ENCODE measurements around the gene TBL1Y.
"Not testable (repeated sequence)": the region's sequence is repeated elsewhere in the genome, so short reads cannot be mapped to it uniquely, and the experiment has no call there.

TBL1Y gene

DNA sequence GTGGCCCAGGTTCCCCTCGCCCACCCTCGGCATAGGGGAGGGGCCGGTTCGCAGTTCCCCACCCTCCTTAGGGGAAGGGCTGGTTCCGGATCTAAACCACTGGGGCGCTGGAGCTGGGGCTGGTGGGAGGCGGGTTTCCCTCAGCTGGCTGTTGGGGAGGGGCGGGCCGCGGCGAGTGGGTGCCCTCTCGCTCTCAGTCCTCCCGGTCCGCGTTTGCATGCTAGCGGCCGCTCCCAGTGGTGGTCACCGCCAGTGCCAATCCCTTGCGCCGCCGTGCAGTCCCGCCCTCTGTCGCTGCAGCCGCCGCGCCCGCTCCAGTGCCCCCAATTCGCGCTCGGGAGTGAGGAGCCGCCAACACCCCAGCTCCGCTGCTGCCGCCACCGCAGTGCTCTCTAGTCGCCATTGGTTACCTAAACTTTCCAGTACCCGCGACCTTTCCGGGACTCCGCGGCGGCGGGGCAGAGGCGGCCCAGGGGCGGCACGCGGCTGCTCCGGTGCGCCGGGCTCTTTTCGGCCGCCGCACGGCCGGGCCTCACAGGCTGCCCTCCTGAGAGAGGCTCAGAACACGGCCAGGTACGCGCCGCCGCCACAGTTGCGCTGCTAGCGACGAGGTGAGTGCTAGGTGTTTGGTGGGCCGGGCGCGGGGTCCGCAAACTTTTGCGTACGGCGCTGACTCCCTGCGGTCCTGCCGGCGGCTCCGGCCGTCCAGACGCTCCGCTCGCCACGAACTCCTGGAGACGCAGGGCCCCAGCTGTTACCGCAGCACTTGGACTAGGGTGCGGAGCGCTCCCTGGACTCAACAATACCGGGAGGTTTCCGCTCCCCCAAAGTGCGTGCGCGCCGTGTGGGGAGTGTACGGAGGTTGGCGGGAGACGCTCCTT lies at the start of gene TBL1Y:
TSS of gene TBL1Y (plus strand) at position 326 of the 881 bp plus-strand sequence. CDS start 114,388 bp downstream, outside the sequence.
- DNase-seq (ENCODE audit: low spot score) = no peak

DNA sequence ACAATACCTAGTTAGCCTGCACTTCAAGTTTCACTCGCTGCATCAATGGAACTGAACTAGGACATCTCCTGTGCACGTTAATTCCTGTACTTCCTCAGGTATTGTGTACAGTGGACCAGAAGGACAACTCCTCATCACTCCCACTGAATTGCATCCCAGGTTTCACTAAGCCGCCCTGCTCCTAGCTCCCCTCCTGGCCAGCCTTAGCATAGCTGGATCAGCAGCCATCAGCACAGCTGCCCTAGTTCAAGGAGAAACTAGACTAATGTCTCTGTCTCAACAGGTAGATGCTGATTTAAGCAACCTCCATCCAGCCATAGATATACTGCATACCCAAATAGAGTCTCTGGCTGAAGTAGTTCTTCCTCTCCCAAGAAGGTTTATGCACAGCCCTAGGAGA lies 16.0 kb upstream of the TBL1Y start:
- no peak for DNase-seq (ENCODE audit: low spot score)

DNA sequence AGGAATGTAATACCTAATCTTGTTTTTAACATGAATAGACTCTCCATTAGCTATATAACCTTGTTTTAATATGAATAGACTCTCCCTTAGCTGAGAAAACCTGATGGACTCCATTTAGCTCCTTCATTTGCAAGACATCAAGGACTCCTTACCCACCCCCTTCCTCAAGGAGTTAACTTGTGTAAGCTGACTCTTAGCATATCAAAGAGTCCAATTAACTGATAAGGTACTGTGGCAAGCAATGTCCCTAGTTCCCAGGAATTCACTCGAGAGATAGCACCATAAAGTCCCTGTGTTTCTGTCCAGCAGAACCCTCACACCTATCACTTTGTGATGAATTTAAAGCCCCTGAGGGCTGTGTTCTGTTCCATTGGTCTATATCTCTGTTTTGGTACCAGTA lies 15.3 kb upstream of the TBL1Y start:
- DNase-seq (ENCODE audit: low spot score) = no peak

DNA sequence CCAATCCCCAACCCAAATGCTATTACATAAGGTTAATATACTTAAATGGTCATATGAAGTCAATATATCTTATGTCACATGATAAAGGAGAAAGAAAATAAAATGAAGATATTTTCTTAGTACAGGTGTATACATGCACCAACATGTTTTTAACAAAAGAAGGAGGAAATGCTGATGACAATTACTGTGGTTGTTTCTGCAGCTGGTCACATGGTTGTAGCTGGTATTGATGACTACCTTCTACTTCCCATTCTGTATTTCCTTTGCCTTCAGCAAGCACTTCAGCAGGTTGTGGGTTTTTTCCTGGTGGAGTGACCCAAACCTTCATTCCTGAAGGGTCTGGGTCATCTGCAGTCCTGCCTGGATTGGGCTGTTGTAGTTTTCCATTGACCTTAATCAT lies 8.4 kb upstream of the TBL1Y start:
- DNase-seq (ENCODE audit: low spot score) = not testable (repeated sequence)

DNA sequence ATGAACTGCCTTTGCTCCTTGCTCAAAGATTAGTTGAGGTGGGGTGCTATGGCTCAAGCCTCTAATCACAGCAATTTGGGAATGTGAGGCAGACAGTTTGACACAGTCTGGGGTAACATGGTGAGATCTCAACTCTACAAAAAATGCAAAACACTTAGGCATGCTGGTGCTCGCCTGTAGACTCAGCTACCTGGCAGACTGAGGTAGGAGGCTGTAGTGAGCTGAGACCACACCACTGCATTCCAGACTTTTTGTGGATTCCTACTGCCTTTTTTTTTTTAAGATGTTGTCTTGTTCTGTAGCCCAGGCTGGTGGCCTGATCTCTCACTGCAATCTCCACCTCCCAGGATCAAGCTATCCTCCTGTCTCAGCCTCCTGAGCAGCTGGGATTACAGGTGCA lies 2.9 kb upstream of the TBL1Y start:
- DNase-seq (ENCODE audit: low spot score) = no peak

DNA sequence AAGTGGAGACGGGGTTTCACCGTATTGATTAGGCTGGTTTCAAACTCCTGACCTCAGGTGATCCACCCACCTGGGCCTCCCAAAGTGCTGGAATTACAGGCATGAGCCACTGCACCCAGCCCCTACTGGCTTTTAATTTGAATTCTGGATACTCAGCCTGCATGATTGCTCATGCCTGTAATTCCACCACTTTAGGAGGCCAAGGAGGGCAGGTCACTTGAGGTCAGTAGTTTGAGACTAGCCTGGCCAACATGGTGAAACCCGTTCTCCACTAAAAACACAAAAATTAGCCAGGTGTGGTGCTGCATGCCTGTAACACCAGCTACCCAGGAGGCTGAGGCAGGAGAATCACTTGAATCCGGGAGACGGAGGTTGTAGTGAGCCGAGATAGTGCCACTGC lies 2.5 kb upstream of the TBL1Y start:
- DNase-seq (ENCODE audit: low spot score) = not testable (repeated sequence)

DNA sequence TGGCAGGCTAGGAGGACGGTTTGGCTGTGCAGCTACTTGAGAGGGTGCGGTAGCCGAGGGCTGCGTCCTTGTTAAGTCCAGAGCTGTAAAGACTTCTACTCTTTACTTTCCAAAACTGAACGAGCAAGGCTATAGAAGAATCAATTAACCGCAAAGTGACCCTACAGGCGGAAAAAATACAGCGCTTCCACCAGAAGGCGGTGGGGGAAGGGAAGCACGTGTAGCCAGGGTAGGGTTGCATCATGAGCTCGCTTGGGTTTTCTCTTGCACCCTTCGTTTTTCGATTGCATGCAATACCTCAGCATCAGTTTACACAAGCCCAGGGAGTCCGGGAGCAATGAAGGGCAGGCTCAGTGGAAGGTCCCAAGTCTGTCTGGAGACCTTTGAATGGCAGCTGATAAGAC lies 1.4 kb upstream of the TBL1Y start:
- no peak for DNase-seq (ENCODE audit: low spot score)

DNA sequence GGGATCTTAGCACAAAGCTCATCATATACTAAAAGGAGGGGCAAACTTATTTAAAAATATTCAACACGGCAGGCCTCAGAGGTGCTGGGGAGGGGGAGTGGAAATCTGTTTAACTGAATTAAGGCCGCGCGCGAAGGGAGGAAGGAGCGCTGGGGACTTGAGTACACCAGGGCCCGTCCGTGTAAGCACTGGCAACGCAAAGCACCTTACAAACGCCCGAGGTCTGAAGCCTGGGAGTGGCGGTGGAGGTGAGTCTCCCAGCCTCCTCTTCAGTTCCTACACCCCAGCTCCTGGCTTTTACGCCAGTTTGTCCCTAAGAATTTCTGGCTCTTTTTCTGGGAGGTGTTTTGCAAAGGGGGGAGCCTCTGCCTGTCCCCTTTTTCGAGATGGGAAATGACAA lies 641 bp upstream of the TBL1Y start:
- no peak for DNase-seq (ENCODE audit: low spot score)

DNA sequence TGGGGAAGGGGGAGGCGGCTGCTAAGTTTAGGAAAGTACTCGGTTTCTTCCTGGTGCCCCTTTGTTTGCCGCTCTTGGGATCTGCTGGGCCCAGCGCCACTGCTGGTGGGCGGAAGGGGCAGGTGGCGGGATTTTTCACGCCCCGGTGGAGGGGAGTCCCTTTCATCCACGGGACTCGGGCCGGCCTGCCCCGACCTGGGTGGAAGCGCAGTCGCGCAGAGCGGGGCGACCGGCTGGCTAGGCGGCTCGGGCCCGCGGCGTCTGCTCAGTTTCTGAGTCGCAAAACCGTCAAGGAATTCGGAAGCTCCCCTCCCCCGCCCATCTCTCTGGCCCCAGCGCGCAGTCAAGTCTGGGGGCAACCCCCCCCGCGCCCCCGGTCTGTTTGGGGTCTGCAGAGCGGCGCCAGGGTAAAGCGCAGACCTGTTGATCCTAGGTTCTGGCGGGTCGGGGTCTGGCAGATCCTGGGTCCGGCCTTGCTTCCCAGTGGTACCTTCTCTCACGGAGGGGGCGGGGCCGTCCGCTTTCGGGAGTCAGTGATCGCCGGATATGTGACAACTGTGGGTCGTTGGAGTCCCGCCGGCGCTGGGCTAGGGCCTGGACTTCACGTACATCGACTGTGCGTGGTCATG lies 870 bp downstream of the TBL1Y start, which contains the start of gene AMELY:
TSS of gene AMELY (minus strand) at position 500 of the 629 bp plus-strand sequence. CDS start 39,144 bp downstream, outside the sequence.
- DNase-seq (ENCODE audit: low spot score) = no peak

DNA sequence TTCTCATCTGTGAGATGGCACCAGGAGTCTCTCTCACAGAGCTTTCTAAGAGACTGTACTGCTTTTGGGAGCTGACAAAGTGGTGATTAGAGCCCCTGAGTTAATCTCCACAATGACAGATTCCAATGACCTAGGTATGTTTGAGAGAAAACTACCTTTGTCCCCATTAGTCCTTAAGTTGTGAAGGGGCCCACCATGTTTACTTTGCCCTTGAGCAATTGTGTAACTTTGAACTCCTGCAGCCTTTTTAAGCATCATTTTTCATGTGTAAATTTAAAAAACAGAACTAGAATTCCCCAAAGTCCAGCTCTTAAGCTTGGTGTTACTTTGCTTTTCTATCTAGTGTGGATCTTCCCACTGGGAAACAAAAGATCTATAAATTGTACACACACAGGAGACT lies 2.9 kb downstream of the TBL1Y start:
- DNase-seq (ENCODE audit: low spot score) = no peak

DNA sequence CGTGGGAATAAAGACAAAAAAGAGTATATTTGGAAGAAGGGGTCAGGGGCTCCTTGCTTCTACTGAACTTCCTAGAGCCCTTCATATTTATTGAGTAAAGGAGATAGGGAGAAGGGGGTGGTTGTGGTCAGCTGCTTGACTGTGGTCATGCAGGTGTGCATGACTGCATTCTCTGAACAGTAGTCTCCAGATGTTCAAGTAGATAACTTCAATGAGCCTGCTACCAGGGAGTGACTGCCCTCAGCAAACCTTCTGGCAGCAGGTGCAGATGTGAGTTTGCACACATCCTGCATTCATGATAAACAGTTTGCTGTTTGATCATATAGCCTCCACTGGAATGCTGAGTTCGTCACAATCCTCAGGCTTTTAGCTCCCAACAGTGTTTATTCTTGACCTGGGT lies 10.6 kb downstream of the TBL1Y start:
- DNase-seq (ENCODE audit: low spot score) = no peak

DNA sequence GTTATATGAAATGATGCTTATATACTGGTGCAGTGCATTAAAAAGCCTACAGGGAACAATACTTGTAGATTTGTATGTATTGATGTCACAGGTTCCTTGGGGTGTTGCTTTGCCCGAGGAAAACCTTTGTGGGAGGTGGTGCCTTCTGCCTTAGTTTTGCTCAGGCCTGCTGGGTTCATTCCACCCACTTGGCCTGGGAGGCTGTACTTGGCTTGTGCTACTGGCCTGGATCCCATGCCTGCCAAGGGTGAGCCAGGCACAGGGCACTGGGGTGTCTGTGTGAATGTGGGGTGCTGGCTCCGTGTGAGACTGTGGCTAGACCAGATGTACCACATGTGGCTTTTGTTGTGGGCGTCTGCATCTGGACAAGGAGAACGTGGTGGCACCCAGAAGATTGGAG lies 17.8 kb downstream of the TBL1Y start:
- no peak for DNase-seq (ENCODE audit: low spot score)

DNA sequence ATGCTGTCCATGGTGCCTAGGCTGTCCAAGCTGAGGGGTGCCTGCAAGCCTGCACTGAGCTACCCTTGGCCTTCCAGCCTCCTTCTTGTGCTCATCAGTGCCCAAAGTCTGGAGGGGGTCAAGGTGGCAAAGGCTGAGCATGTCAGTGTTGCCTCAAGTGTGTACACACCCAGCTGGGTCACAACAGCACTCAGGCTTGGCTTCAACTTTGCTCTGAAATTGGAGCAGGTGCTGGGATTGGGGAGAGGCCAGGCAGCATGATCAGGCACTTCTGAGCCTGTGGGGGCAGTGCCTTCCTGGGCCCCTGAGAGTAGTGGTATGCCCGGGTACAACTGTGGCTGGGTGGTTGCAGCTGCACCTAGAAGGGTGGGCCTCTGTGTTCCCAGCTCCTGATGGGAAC lies 18.7 kb downstream of the TBL1Y start:
- DNase-seq (ENCODE audit: low spot score) = no peak

DNA sequence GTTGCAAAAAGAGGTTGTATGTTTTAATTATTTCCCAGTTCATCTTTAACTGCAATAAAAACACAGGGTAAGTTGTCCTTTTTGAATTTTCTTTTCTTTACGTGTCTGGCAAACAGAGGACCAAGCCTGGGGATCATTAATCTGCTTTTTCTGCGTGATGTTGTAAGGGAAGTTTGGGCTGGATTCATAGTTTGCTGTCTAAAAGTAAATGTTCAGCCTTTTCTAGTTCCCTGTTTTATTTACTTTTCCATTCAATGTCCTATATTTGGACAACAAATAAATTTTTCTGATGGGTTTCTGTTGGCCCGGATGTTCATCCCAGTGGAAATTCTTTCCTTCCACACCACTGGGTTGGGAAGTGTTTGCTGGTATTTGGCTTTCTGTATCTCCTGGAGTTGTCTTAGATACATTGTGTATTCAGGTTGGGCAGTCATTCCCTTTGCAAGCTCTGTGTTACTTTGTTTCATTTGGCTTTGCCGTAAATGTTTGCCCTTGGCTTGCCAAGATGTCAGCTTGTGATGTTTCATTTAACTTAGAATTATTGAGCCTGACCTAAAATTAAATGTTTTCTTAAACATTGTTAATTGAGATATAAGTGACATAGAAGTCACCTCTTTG lies 21.4 kb downstream of the TBL1Y start:
- DNase-seq (ENCODE audit: low spot score) = no peak

DNA sequence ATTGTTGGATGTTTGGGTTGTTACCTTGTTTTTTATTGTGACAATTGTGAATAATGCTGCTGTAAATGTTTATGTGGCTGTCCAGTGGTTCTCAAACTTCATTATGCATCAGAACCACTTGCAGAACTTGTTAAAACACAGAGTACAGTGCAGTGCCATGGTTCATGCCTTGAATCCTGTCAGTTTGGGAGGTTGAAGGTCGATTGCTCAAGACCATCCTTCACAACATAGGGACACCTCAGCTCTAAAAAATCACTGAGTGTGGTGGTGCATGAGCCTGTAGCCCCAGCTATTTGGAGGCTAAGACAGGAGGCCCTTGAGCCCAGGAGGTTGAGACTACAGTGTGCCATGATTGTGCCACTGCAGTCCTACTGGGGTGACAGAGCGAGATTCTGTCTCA lies 25.0 kb downstream of the TBL1Y start:
- no peak for DNase-seq (ENCODE audit: low spot score)

DNA sequence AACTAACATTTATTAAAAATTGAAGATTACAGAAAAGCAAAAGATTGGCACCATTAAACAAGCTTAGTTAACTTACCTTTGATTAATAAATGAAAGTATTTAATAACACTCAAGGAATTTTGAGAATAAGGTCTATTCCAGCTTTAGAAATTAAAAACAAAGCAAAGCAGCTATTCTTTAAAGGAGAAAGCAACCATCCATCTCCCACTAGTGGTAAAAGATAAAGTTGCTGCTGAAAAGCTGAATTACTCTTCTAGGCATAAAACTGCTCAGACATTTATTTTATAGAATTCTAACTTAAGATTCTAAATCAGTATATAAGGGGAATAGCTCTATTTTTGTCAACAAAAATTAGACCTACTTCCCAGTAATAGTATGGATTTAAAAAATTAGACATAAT lies 37.2 kb downstream of the TBL1Y start:
- no peak for DNase-seq (ENCODE audit: low spot score)

DNA sequence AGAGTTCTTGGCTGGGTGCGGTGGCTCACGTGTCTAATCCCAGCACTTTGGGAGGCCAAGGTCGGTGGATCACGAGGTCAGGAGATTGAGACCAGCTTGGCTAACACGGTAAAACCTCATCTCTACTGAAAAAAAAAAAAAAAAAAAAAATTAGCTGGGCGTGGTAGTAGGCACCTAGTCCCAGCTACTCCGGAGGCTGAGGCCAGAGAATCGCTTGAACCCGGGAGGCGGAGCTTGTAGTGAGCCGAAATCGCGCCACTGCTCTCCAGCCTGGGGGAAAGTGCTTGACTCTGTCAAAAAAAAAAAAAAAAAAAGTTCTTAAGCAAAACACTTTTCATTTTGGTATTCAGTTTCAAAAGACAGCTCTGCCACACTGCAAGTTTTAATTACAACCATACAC lies 37.9 kb downstream of the TBL1Y start:
- DNase-seq (ENCODE audit: low spot score) = no peak

DNA sequence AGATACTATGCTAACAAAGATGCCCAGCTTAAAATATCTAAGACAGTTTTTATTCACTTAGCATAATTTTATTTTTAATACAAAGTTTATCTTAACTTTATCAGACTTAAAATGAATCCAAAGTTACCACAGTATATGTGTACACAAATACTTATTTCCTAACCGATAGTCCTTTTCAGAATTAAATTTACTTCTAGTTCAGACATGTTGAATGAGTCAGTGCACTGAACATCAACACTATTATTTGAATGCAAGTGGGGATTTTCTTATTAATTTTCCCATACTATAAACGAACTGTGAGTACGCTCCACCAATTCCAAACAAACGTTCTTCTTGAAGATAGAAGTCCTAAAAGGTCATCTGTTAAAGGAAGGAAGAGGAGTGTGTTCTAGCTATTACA lies 39.5 kb downstream of the TBL1Y start:
- no peak for DNase-seq (ENCODE audit: low spot score)

DNA sequence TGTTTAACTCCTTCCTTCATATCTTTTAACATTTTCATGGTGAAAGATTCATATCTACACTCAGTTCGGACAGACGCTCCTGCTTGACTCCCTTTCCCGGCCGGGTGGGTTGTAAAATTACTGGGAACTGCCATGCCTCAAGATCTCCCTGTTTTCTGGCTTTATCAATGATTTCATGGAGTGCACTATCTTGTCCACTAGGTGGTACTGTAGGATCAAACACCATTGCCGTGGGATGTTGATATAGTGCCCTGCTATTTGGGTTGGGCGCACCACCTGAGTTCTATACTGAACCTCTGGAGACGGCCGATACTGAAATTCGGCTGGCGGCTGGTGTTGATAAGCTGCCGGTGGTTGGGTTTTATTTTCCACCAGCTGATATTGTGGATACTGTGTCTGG lies 54.2 kb downstream of the TBL1Y start:
- no peak for DNase-seq (ENCODE audit: low spot score)

DNA sequence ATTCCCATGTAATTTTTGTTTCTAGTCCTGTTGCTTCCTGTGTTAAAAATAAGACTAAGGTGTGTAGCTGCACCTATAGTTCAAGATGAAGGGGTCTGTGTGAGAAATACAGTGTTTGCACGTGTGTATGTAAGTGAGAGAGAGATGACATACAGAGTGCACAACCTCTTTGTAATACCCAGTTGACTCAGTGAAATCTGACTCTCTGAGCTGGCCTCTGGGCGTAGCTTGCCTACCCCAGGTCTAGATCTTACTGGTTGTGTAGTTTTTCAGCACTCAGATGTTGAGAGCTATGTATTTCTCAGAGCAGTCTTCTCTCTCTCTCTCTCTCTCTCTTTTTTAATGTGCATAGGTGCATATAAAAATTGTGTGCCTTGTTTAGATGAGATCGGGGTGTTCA lies 56.0 kb downstream of the TBL1Y start:
- no peak for DNase-seq (ENCODE audit: low spot score)

DNA sequence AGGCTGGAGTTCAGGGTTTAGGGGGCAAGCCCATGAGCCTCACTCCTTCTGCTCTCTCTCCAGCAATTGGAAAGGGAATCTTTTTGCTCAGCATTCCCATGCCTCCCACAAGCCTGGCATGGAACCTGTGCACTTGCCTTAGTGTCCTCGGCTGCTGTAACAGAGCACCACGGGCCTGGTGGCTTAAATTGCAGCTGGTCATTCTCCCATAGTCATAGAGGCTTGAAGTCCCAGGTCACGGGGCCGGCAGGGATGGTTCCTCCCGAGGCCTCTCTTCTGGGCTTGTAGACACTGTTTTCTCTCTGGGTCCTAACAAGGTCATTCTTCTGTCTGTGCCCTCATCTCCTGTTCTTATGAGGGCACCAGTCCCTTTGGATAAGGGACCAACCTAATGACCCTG lies 57.2 kb downstream of the TBL1Y start:
- DNase-seq (ENCODE audit: low spot score) = no peak

DNA sequence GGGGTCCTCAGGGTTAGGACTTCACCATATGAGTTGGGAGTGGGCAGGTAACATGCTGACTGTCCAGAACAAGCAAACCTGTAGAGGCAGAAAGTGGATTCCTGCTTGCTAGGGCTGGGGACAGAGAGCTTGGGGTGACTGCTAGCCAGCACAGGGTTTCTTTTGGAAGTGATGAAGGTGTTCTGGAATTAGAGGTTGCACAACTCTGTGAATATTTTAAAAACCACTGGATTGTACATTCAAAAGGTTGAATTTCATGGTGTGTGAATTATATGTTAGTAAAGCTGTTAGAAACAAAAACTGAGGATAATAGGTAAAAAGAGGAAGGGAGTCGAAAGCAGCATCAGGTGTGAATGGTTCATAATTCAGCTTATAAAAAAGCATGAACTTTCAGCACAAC lies 57.7 kb downstream of the TBL1Y start:
- no peak for DNase-seq (ENCODE audit: low spot score)

DNA sequence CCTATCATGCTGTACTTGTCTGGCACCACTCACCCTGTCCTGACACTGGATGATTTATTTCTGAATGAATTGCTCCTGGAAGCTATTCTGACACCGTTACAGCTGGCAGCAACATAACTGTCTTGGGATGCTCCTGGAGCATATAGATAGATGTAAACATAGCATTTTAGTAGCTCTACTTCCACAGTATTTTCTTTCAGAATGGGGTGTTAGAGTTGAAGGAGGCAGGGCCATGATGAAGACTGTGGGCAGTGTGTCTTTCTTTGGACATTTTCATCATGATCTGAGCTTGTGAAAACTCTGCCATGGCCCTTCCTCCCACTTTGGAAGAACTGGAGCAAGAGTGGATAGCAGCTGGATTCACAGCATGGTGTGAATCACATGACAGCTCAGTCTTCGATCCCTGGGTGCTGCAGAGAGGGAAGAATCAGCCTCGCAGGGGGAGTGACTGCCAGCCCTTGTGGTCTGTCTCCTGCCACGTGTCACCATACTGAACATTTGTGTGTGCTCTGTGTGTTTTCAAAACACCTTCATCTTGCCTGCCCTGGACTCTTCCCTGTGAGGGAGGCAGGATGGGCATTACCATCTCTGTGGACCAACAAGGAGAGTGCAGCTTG lies 61.9 kb downstream of the TBL1Y start:
- no peak for DNase-seq (ENCODE audit: low spot score)
